ENCODE results near the gene GJA3.

GJA3 gene

DNA sequence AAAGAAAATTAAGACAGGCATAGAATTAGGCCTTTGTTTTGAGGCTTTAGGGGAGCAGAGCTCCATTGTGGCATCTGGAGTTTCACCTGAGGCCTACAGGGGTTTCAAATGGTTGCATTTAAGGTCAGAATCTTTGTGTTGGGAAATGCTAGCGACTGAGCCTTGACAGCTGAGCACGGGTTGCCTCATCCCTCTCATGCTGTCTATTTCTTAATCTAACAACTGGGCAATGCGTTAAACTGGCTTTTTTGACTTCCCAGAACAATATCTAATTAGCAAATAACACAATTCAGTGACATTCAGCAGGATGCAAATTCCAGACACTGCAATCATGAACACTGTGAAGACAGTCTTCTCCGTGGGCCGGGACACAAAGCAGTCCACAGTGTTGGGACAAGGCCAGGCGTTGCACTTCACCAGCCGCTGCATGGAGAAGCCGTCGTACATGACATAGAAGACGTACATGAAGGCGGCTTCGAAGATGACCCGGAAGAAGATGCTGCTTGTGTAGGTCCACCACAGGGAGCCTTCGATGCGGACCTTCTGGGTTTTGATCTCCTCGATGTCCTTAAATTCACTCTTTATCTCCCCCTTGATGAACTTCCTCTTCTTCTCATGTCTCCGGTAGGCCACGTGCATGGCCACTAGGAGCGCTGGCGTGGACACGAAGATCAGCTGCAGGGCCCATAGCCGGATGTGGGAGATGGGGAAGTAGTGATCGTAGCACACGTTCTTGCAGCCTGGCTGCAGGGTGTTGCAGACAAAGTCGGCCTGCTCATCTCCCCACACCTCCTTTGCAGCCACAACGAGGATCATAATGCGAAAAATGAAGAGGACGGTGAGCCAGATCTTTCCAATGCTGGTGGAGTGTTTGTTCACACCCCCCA lies 28.1 kb upstream of the GJA3 start:
- CTCF ChIA-PET = no interaction called here
- no peak for DNase-seq (ENCODE audit: extremely low spot score)
- TF ChIP-seq, protein P1, sequence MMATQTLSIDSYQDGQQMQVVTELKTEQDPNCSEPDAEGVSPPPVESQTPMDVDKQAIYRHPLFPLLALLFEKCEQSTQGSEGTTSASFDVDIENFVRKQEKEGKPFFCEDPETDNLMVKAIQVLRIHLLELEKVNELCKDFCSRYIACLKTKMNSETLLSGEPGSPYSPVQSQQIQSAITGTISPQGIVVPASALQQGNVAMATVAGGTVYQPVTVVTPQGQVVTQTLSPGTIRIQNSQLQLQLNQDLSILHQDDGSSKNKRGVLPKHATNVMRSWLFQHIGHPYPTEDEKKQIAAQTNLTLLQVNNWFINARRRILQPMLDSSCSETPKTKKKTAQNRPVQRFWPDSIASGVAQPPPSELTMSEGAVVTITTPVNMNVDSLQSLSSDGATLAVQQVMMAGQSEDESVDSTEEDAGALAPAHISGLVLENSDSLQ (IDR thresholded peaks at IDR 0.05) = no peak
- TF ChIP-seq FOXA1 (IDR thresholded peaks at IDR 0.05) (no peak), TARDBP (IDR thresholded peaks at IDR 0.05) (no peak), SP1 (IDR thresholded peaks at IDR 0.05) (no peak), L3MBTL2 (conservative IDR thresholded peaks at IDR 0.05) (no peak), ARNT (IDR thresholded peaks at IDR 0.05) (no peak), ZNF384 (IDR thresholded peaks at IDR 0.05) (no peak), BHLHE40 (IDR thresholded peaks at IDR 0.05; ENCODE audit: borderline replicate concordance) (no peak), FOXK2 (IDR thresholded peaks at IDR 0.05) (no peak), SUZ12 (IDR thresholded peaks at IDR 0.05) (no peak), FOXM1 (IDR thresholded peaks at IDR 0.05; ENCODE audit: borderline replicate concordance) (no peak), CTBP1 (IDR thresholded peaks at IDR 0.05; ENCODE audit: borderline replicate concordance) (no peak)
- POLR2A ChIA-PET = no interaction called here

DNA sequence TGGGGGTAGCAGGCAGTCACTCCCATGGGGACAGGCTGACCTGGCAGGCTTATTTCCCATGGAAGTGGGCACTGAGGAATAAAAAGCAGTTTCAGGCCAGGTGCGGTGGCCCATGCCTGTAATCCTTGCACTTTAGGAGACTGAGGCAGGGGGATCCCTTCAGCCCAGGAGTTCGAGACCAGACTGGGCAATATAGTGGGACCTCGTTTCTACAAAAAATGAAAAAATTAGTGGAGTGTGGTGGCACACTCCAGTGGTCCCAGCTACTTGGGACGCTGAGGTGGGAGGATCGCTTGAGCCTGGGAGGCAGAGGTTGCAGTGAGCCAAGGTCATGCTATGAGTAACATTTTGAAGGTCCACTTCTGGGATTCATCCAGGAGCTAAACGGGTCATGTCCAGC lies 25.9 kb upstream of the GJA3 start:
- DNase-seq (ENCODE audit: extremely low spot score) = no peak
- ChIA-PET CTCF (no interaction called here), POLR2A (interaction anchor here (0.8 kb wide), 1 partner anchor 295 kb away, joined by 3 read pairs; no protein-coding TSS in a partner anchor)
- TF ChIP-seq, protein P1 (IDR thresholded peaks at IDR 0.05) = no peak
- TF ChIP-seq FOXA1 (IDR thresholded peaks at IDR 0.05) (no peak), HDGF (IDR thresholded peaks at IDR 0.05; ENCODE audit: borderline replicate concordance) (no peak), ZNF384 (IDR thresholded peaks at IDR 0.05) (no peak), SP1 (IDR thresholded peaks at IDR 0.05) (no peak), CTBP1 (IDR thresholded peaks at IDR 0.05; ENCODE audit: borderline replicate concordance) (no peak), LEF1 (IDR thresholded peaks at IDR 0.05; ENCODE audit: borderline replicate concordance) (no peak), NFRKB (IDR thresholded peaks at IDR 0.05) (no peak), FOXM1 (IDR thresholded peaks at IDR 0.05; ENCODE audit: borderline replicate concordance) (no peak), BHLHE40 (IDR thresholded peaks at IDR 0.05; ENCODE audit: borderline replicate concordance) (no peak), L3MBTL2 (conservative IDR thresholded peaks at IDR 0.05) (no peak), ARNT (IDR thresholded peaks at IDR 0.05) (no peak), FOXK2 (IDR thresholded peaks at IDR 0.05) (no peak), TARDBP (IDR thresholded peaks at IDR 0.05) (no peak), ELF4 (IDR thresholded peaks at IDR 0.05) (no peak), SUZ12 (IDR thresholded peaks at IDR 0.05) (no peak)

DNA sequence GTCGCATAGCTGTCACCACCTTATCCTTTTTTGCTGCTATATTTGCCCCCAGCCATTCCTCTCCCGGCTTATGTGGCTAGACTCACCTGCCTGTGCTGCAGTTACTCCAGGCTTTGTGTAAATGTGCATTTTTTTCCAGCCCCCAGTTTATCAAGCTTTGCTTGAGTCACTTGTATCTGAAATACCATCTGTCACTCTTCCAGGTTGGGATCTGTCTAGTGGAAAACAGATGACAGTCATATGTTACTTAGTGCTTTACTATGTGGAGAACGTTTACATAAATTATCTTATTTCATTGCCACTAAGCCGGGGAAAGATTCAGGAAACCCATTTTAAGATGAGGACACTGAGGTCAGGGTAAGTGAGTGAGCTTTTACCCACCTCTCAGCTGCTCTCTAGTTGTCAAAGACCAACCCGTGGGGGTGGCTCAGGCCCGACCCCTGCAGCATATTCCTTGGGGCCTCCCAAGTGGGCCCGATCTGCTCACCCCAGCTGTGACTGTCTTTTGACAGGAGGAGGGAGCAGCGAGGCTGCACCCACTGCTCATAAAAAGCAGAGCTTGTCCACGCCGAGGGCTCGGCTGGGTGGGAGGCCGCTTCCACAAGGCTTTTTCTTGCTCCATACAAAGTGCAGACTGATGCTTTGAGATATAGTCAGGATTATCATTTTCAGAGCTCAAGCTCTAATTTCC lies 24.7 kb upstream of the GJA3 start:
- ChIA-PET POLR2A (interaction anchor here (1.2 kb wide), 1 partner anchor 991 kb away, joined by 3 read pairs; the partner anchor contains the start of genes MRPL57 and SKA3), CTCF (interaction anchor here (0.8 to 1.9 kb wide), 2 partner anchors 9 to 11 kb away, joined by 3 to 7 read pairs; no protein-coding TSS in a partner anchor)
- TF ChIP-seq NFRKB (IDR thresholded peaks at IDR 0.05) (no peak), TARDBP (IDR thresholded peaks at IDR 0.05) (no peak), HDGF (IDR thresholded peaks at IDR 0.05; ENCODE audit: borderline replicate concordance) (no peak), FOXM1 (IDR thresholded peaks at IDR 0.05; ENCODE audit: borderline replicate concordance) (no peak), ZNF384 (IDR thresholded peaks at IDR 0.05) (no peak), FOXK2 (IDR thresholded peaks at IDR 0.05) (no peak), ARNT (IDR thresholded peaks at IDR 0.05) (no peak), ELF4 (IDR thresholded peaks at IDR 0.05) (no peak), SUZ12 (IDR thresholded peaks at IDR 0.05) (no peak), L3MBTL2 (conservative IDR thresholded peaks at IDR 0.05) (no peak)
- no peak for DNase-seq (ENCODE audit: extremely low spot score)

DNA sequence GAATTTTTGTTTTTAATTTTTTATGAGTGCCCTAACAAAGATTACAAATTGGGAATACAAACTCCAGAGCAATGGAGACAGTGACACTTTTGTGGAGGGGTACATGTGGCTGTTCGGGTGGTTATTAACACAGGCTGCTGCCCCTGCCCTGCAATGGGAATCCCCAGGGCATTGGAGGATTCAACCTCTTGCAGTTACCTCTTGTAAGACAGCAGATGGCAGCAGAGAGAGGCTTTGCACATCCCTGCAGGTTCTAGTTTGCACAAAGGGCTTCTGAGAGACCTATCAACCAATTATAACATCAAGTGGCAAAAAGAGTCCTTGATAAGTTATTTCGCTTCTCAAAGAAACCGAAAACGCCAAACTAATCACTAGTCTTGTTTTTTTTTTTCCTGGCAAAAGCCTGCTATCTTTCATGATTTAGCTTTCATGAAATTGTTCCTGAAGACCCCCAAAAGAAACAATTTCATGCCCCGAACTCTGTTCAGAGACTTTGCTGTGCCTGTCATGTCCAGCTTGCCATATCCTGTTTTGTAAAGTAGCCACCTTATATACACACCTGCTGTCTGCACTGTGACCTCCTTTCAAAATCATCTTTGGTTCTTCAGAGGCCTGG lies 21.5 kb upstream of the GJA3 start:
- ChIA-PET POLR2A (no interaction called here), CTCF (interaction anchor here (0.6 kb wide), 1 partner anchor 89 kb away, joined by 4 read pairs; no protein-coding TSS in a partner anchor)
- TF ChIP-seq BHLHE40 (IDR thresholded peaks at IDR 0.05; ENCODE audit: borderline replicate concordance) (no peak), SUZ12 (IDR thresholded peaks at IDR 0.05) (no peak), ELF4 (IDR thresholded peaks at IDR 0.05) (no peak), FOXK2 (IDR thresholded peaks at IDR 0.05) (no peak), FOXM1 (IDR thresholded peaks at IDR 0.05; ENCODE audit: borderline replicate concordance) (no peak), L3MBTL2 (conservative IDR thresholded peaks at IDR 0.05) (no peak), LEF1 (IDR thresholded peaks at IDR 0.05; ENCODE audit: borderline replicate concordance) (no peak), ARNT (IDR thresholded peaks at IDR 0.05) (no peak), NFRKB (IDR thresholded peaks at IDR 0.05) (no peak), FOXA1 (IDR thresholded peaks at IDR 0.05) (no peak), SP1 (IDR thresholded peaks at IDR 0.05) (no peak), ZNF384 (IDR thresholded peaks at IDR 0.05) (no peak), CTBP1 (IDR thresholded peaks at IDR 0.05; ENCODE audit: borderline replicate concordance) (no peak), TARDBP (IDR thresholded peaks at IDR 0.05) (no peak), HDGF (IDR thresholded peaks at IDR 0.05; ENCODE audit: borderline replicate concordance) (no peak)
- TF ChIP-seq, protein P1 (IDR thresholded peaks at IDR 0.05) = no peak
- DNase-seq (ENCODE audit: extremely low spot score) = peak; percentile 71

DNA sequence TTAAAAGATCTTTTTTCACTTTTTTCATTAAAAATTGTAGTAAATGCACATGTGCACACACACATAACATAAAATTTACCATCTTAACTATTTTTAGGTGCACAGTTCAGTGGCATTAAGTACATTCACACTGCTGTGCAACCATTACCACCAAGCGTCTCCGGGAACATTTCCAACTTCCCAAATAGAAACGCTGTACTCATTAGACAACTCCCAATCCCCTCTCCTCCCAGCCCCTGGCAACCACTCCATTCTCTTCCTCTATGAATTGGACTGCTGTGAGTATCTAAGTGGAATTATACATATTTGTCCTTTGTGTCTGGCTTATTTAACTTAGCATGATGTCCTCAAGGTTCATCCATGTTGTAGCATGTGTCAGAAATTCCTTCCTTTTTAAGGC lies 20.3 kb upstream of the GJA3 start:
- ChIA-PET POLR2A (interaction anchor here (0.6 kb wide), 1 partner anchor 521 kb away, joined by 3 read pairs; no protein-coding TSS in a partner anchor), CTCF (interaction anchor here (0.6 to 0.7 kb wide), 2 partner anchors 16 to 746 kb away, joined by 3 to 4 read pairs; no protein-coding TSS in a partner anchor)
- no peak for TF ChIP-seq SUZ12 (IDR thresholded peaks at IDR 0.05)
- no peak for TF ChIP-seq L3MBTL2 (conservative IDR thresholded peaks at IDR 0.05)
- TF ChIP-seq BHLHE40 (IDR thresholded peaks at IDR 0.05; ENCODE audit: borderline replicate concordance) = no peak
- no peak for TF ChIP-seq ELF4 (IDR thresholded peaks at IDR 0.05)
- no peak for TF ChIP-seq SP1 (IDR thresholded peaks at IDR 0.05)
- TF ChIP-seq, protein P1 (IDR thresholded peaks at IDR 0.05) = no peak
- TF ChIP-seq TARDBP (IDR thresholded peaks at IDR 0.05) = no peak
- TF ChIP-seq ARNT (IDR thresholded peaks at IDR 0.05) = no peak
- no peak for TF ChIP-seq CTBP1 (IDR thresholded peaks at IDR 0.05; ENCODE audit: borderline replicate concordance)
- no peak for DNase-seq (ENCODE audit: extremely low spot score)

All from HEK293T (cell line).